SU-DHL-6 (cell line): ENCODE results near the gene NOP14.

ENCODE experiments used
- H2AFZ ChIP-seq: fragments of 200-600 bp; sonication (generic); 2 replicates; pipeline ENCODE4 v1.6.1; 2014; ENCODE audit warnings: low read depth, mild to moderate bottlenecking, moderate library complexity, mixed read lengths, antibody characterized with exemption, low read length; ENCODE audit not compliant: severe bottlenecking
- H3F3A ChIP-seq: fragments of 200-600 bp; shearing (Covaris generic); 2 replicates; pipeline ENCODE4 v1.6.0; 2016; ENCODE audit warnings: antibody characterized with exemption, mild to moderate bottlenecking; ENCODE audit not compliant: insufficient read depth
- H3K27ac ChIP-seq: fragments of 200-600 bp; sonication (generic); 2 replicates; pipeline ENCODE4 v1.5.1; 2016; ENCODE audit warnings: low read depth, mild to moderate bottlenecking, low read length, moderate library complexity, mixed read lengths
- H3K27me3 ChIP-seq: fragments of 200-600 bp; sonication (generic), shearing (Covaris generic); 2 replicates; pipeline ENCODE4 v1.6.0; 2014; ENCODE audit warnings: mild to moderate bottlenecking, low read length
- H3K36me3 ChIP-seq: fragments of 200-600 bp; sonication (generic); 2 replicates; pipeline ENCODE4 v1.6.1; 2014; ENCODE audit warnings: mild to moderate bottlenecking, low read length, mixed read lengths
- H3K4me2 ChIP-seq: fragments of 300-600, 200-600 bp; shearing (Covaris generic), sonication (generic); 2 replicates; pipeline ENCODE4 v1.6.0; 2014; ENCODE audit warnings: low read length, low read depth, mild to moderate bottlenecking; ENCODE audit not compliant: poor library complexity, severe bottlenecking
- H3K4me3 ChIP-seq: fragments of 200-600 bp; sonication (generic); 2 replicates; pipeline ENCODE4 v1.5.1; 2014; ENCODE audit warnings: antibody characterized with exemption, low read length, mild to moderate bottlenecking, mixed read lengths; ENCODE audit not compliant: insufficient read depth, poor library complexity, severe bottlenecking
- H3K79me2 ChIP-seq: fragments of 200-600 bp; sonication (generic); 2 replicates; pipeline ENCODE4 v1.6.1; 2014; ENCODE audit warnings: mild to moderate bottlenecking, low read length, moderate library complexity; ENCODE audit not compliant: insufficient read depth
- H3K9ac ChIP-seq: fragments of 200-600 bp; sonication (generic); 2 replicates; pipeline ENCODE4 v1.7.0; 2014; ENCODE audit warnings: mild to moderate bottlenecking, low read length
- H3K9me2 ChIP-seq: fragments of 200-600 bp; sonication (generic); replicated peaks from 2 replicates; pipeline ENCODE4 v1.6.1; 2014; ENCODE audit warnings: low read length; ENCODE audit not compliant: insufficient read depth
- H3K9me3 ChIP-seq: fragments of 200-600 bp; sonication (generic); 2 replicates; pipeline ENCODE4 v1.6.1; 2014; ENCODE audit warnings: low read length, mixed read lengths; ENCODE audit not compliant: insufficient read depth
- H4K20me1 ChIP-seq: fragments of 200-600 bp; sonication (generic); 2 replicates; pipeline ENCODE4 v1.6.1; 2014; ENCODE audit warnings: low read depth, mild to moderate bottlenecking, antibody characterized with exemption, low read length, moderate library complexity, mixed read lengths
- CTCF ChIP-seq: fragments of 200-600 bp; sonication (generic); IDR thresholded peaks from one replicate; pipeline ENCODE4 v1.5.1; 2017; ENCODE audit warnings: antibody characterized with exemption, mild to moderate bottlenecking, low read length, moderate library complexity; ENCODE audit not compliant: insufficient read depth, poor library complexity, severe bottlenecking
- EZH2phosphoT487 ChIP-seq: fragments of 200-600 bp; sonication (generic), shearing (Covaris generic); conservative IDR thresholded peaks from 2 replicates; pipeline ENCODE4 v1.6.1; 2018; ENCODE audit warnings: mild to moderate bottlenecking, antibody characterized with exemption, low read length, moderate library complexity, mixed read lengths

The NOP14 gene

GRCh38 chr4:2932321-2932950 lies 30.8 kb downstream of the NOP14 start:
- Histone ChIP-seq H3K4me2 (peak overlapping the region; percentile 70), H3K9me3 (no peaks in the 10 kb centered on the region), H3K36me3 (no peaks in the 10 kb centered on the region), H3F3A (peaks cover 24% of the 10 kb centered on the region), H3K9ac (peak overlapping the region; percentile 62; the same call in 1 of the 2 replicates), H2AFZ (no peak overlapping the region), H4K20me1 (no peaks in the 10 kb centered on the region), H3K4me3 (no peak overlapping the region), H3K27ac (peak overlapping the region; percentile 48), H3K79me2 (peaks cover 6% of the 10 kb centered on the region; the same call in 1 of the 2 replicates), H3K27me3 (no peaks in the 10 kb centered on the region), H3K9me2 (no peaks in the 10 kb centered on the region)
- TF ChIP-seq CTCF (no peak), EZH2phosphoT487 (no peak)

- H3K36me3 ChIP-seq = no peaks in the 10 kb centered on the region
Observed at GRCh38 chr4:2931512-2932301, 31.5 kb downstream of the NOP14 start.

GRCh38 chr4:2930758-2931511 lies 32.3 kb downstream of the NOP14 start:
- no peak overlapping the region for H2AFZ ChIP-seq
- H3K27ac ChIP-seq = no peak overlapping the region
- H3F3A ChIP-seq = peaks cover 11% of the 10 kb centered on the region
- no peaks in the 10 kb centered on the region for H3K36me3 ChIP-seq
- H4K20me1 ChIP-seq = no peaks in the 10 kb centered on the region
- no peaks in the 10 kb centered on the region for H3K9me2 ChIP-seq
- no peaks in the 10 kb centered on the region for H3K9me3 ChIP-seq
- no peak overlapping the region for H3K4me3 ChIP-seq
- peaks cover 6% of the 10 kb centered on the region; the same call in 1 of the 2 replicates for H3K79me2 ChIP-seq
- TF ChIP-seq CTCF (no peak), EZH2phosphoT487 (no peak)
- no peaks in the 10 kb centered on the region for H3K27me3 ChIP-seq
- no peak overlapping the region for H3K9ac ChIP-seq
- no peak overlapping the region for H3K4me2 ChIP-seq

More at GRCh38 chr4:2931512-2932301, 31.5 kb downstream of the NOP14 start:
- Histone ChIP-seq H3K27me3 (no peaks in the 10 kb centered on the region), H3K4me2 (peak overlapping the region; percentile 70), H2AFZ (no peak overlapping the region), H3K9ac (peak overlapping the region; percentile 14; the same call in 1 of the 2 replicates), H3K79me2 (peaks cover 6% of the 10 kb centered on the region; the same call in 1 of the 2 replicates), H3K9me2 (no peaks in the 10 kb centered on the region), H3K9me3 (no peaks in the 10 kb centered on the region), H3K27ac (peak overlapping the region; percentile 42; the same call in 1 of the 2 replicates), H4K20me1 (no peaks in the 10 kb centered on the region), H3K4me3 (no peak overlapping the region), H3F3A (peaks cover 18% of the 10 kb centered on the region)
- TF ChIP-seq CTCF (peak; percentile 51), EZH2phosphoT487 (no peak)
